Caco-2 (cell line): ENCODE data around the gene AP2A2. TPM values are rescaled to one million over a fixed set of nuclear protein-coding genes. Genes with fewer than 3 reads are reported as not detected.

Source experiments
- BruUV-seq: library from RNA; stranded (reverse); fragments of 400-500 nt; replicated peaks from 2 replicates; lab custom pipeline; 2021; lab: Mats Ljungman, UMichigan
- CTCF ChIA-PET: fragments of 300-600 bp; sonication (Branson Sonifier 250); formaldehyde crosslinking; loops from one replicate; lab custom pipeline; 2022; ENCODE audit warnings: antibody characterized with exemption; lab: Charles Lee
- POLR2A ChIA-PET: fragments of 300-600 bp; sonication (Branson Sonifier 250); formaldehyde crosslinking; loops from one replicate; lab custom pipeline; 2022; ENCODE audit warnings: antibody characterized with exemption; lab: Charles Lee
- DNase-seq, 2 experiments: peaks; one replicate each; pipeline versions ENCODE4 v3.0.0 to v3.0.0-alpha.2; 2020 to 2022
- H3K27me3 ChIP-seq: replicated peaks from 2 replicates; pipeline ENCODE4 v1.6.0; 2011; ENCODE audit warnings: low read length; ENCODE audit not compliant: control insufficient read depth, insufficient read depth
- H3K36me3 ChIP-seq: 2 replicates; pipeline ENCODE4 v1.5.1; 2011; ENCODE audit warnings: low read length; ENCODE audit not compliant: control insufficient read depth, insufficient read depth
- H3K4me1 ChIP-seq: fragments of 250-450 bp; sonication (Bioruptor Pico); 2 replicates; pipeline ENCODE4 v1.5.1; 2020; ENCODE audit warnings: mild to moderate bottlenecking
- H3K4me3 ChIP-seq: 2 replicates; pipeline ENCODE4 v1.5.1; 2011; ENCODE audit warnings: low read depth, mild to moderate bottlenecking, control low read depth, low read length
- H3K9me3 ChIP-seq: fragments of 250-450 bp; sonication (Bioruptor Pico); 2 replicates; pipeline ENCODE4 v1.5.1; 2020; ENCODE audit warnings: mild to moderate bottlenecking, moderate library complexity
- H3K27ac Mint-ChIP-seq: one replicate; pipeline ENCODE4 v1.8.0; 2022; ENCODE audit warnings: mixed read lengths; ENCODE audit not compliant: unreplicated experiment
- H3K27me3 Mint-ChIP-seq: one replicate; pipeline ENCODE4 v1.8.0; 2022; ENCODE audit warnings: mixed read lengths; ENCODE audit not compliant: insufficient read depth, unreplicated experiment
- H3K36me3 Mint-ChIP-seq: one replicate; pipeline ENCODE4 v1.8.0; 2022; ENCODE audit warnings: mild to moderate bottlenecking, mixed read lengths; ENCODE audit not compliant: insufficient read depth, unreplicated experiment
- H3K4me1 Mint-ChIP-seq: one replicate; pipeline ENCODE4 v1.8.0; 2022; ENCODE audit warnings: low read depth, mixed read lengths; ENCODE audit not compliant: unreplicated experiment
- H3K4me3 Mint-ChIP-seq: one replicate; pipeline ENCODE4 v1.8.0; 2022; ENCODE audit warnings: mild to moderate bottlenecking, moderate library complexity, mixed read lengths; ENCODE audit not compliant: unreplicated experiment
- H3K9me3 Mint-ChIP-seq: one replicate; pipeline ENCODE4 v1.8.0; 2022; ENCODE audit warnings: mixed read lengths; ENCODE audit not compliant: unreplicated experiment
- CTCF ChIP-seq, 2 experiments: fragments of 200-600 bp in 1 of 2; IDR thresholded peaks; 1 replicate in 1 of 2; 2 replicates in 1 of 2; pipeline versions ENCODE4 v1.5.1 to v1.8.0; 2011 to 2022; ENCODE audit warnings: antibody characterized with exemption in 1 of 2, control low read depth in 1 of 2, inconsistent platforms in 1 of 2, low read depth in 1 of 2, low read length in 1 of 2, mild to moderate bottlenecking in 1 of 2, moderate library complexity in 1 of 2; ENCODE audit not compliant: insufficient read depth in 1 of 2, severe bottlenecking in 1 of 2, unreplicated experiment in 1 of 2
- intact Hi-C: fragments of 100-400 bp; cut with micrococcal nuclease; formaldehyde crosslinking; loops from one replicate; pipeline ENCODE4 v1.10.0; 2022; ENCODE audit not compliant: unreplicated experiment
- total RNA-seq: library from RNA; stranded (reverse); gene quantifications from 2 replicates; pipeline ENCODE4 v1.2.3, GENCODE V29; 2022

AP2A2 gene
- total RNA-seq, 1 experiment from 2014 or later: 130 TPM

- TF ChIP-seq CTCF (IDR thresholded peaks at IDR 0.05; ENCODE audit: insufficient read depth in 1 of 2, low read depth in 1 of 2, low read length in 1 of 2, severe bottlenecking in 1 of 2, unreplicated experiment in 1 of 2): no peak
- H3K4me1 ChIP-seq: peaks cover 11% of the 10 kb centered on the region
- no peak overlapping the region for H3K4me3 ChIP-seq
- no TSS peak for BruUV-seq
- ChIA-PET POLR2A (no interaction called here), CTCF (no interaction called here)
- intact Hi-C loops: loop anchor here (10.0 kb wide), 1 partner anchor 58 kb away; no protein-coding TSS in a partner anchor
- peak; percentile 63 for DNase-seq
- peaks cover 4% of the 10 kb centered on the region for H3K36me3 ChIP-seq
- no peaks in the 10 kb centered on the region for H3K9me3 ChIP-seq
- Mint-ChIP-seq H3K36me3 (peaks cover 84% of the 10 kb centered on the region), H3K27me3 (no peaks in the 10 kb centered on the region), H3K9me3 (no peaks in the 10 kb centered on the region), H3K4me1 (no peaks in the 10 kb centered on the region), H3K4me3 (no peak overlapping the region), H3K27ac (peak overlapping the region; percentile 7)
- no peaks in the 10 kb centered on the region for H3K27me3 ChIP-seq
These were observed 60.7 kb downstream of the AP2A2 start for GRCh38 chr11:986270-986951.

DNA sequence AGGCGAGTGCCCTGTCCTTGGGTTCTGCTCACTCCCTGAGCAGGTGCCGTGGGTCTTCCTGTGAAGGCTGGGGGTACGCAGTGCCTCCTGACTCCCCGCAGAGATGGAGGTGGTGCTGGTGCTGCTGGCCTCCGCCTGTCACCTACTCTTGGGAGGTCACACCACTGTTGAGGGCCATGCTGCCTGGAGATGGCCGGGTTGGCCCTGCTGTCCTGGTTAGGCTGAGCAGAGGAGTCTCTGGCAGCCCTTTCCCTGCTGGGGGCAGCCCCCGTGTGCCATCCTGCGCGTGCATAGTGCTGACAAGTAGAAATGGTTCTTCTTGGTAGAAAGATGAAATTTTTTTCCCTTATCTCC is 61.3 kb downstream of the AP2A2 start:
- TF ChIP-seq CTCF (IDR thresholded peaks at IDR 0.05; ENCODE audit: insufficient read depth in 1 of 2, low read depth in 1 of 2, low read length in 1 of 2, severe bottlenecking in 1 of 2, unreplicated experiment in 1 of 2): no peak
- no peak for DNase-seq
- H3K27me3 Mint-ChIP-seq: no peaks in the 10 kb centered on the region
- no peaks in the 10 kb centered on the region for H3K4me1 Mint-ChIP-seq
- Histone ChIP-seq H3K4me1 (peaks cover 11% of the 10 kb centered on the region), H3K36me3 (peaks cover 4% of the 10 kb centered on the region), H3K9me3 (no peaks in the 10 kb centered on the region), H3K4me3 (no peak overlapping the region), H3K27me3 (no peaks in the 10 kb centered on the region)
- ChIA-PET CTCF (no interaction called here), POLR2A (no interaction called here)
- peaks cover 84% of the 10 kb centered on the region for H3K36me3 Mint-ChIP-seq
- no peaks in the 10 kb centered on the region for H3K9me3 Mint-ChIP-seq
- no peak overlapping the region for H3K27ac Mint-ChIP-seq
- BruUV-seq: no TSS peak
- H3K4me3 Mint-ChIP-seq: no peak overlapping the region
- intact Hi-C loops: loop anchor here (10.0 kb wide), 1 partner anchor 58 kb away; no protein-coding TSS in a partner anchor

DNA sequence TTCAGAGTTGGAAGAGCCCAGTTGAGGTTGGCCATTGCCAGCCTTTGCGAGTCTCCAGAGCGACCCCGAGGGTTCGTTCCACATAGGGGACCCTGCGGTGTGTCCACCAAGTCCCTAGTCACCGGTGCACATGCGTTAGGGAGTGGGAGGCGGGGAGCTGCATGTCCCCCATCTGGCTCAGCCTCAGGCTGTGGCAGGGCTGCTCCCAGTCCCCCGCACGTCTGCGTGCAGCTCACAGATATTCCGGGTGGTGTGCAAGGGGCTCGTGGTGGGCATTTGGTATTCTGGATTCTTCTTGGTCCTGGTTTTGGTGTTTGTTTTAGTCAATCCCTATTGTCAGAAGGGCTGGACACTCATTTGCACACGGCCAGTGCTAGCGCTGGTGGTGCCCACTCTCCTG is 62.0 kb downstream of the AP2A2 start:
- H3K27me3 Mint-ChIP-seq: no peaks in the 10 kb centered on the region
- intact Hi-C loops: loop anchor here (10.0 kb wide), 1 partner anchor 57 kb away; no protein-coding TSS in a partner anchor
- peaks cover 11% of the 10 kb centered on the region for H3K4me1 ChIP-seq
- H3K36me3 ChIP-seq: peaks cover 5% of the 10 kb centered on the region
- DNase-seq: no peak
- H3K4me3 Mint-ChIP-seq: no peak overlapping the region
- H3K36me3 Mint-ChIP-seq: peaks cover 84% of the 10 kb centered on the region
- no peaks in the 10 kb centered on the region for H3K9me3 ChIP-seq
- H3K4me1 Mint-ChIP-seq: no peaks in the 10 kb centered on the region
- H3K4me3 ChIP-seq: no peak overlapping the region
- H3K27ac Mint-ChIP-seq: no peak overlapping the region
- no TSS peak for BruUV-seq
- ChIA-PET CTCF (interaction anchor here (0.7 kb wide), 1 partner anchor 809 kb away, joined by 3 read pairs; no protein-coding TSS in a partner anchor), POLR2A (no interaction called here)
- no peaks in the 10 kb centered on the region for H3K9me3 Mint-ChIP-seq
- no peak for TF ChIP-seq CTCF (IDR thresholded peaks at IDR 0.05; ENCODE audit: insufficient read depth in 1 of 2, low read depth in 1 of 2, low read length in 1 of 2, severe bottlenecking in 1 of 2, unreplicated experiment in 1 of 2)
- H3K27me3 ChIP-seq: no peaks in the 10 kb centered on the region
